Fibroblast of mammary gland (primary cell): ENCODE measurements around the gene PRRT4.
A peak's percentile ranks its signal among the peaks of the same experiment; 100 is the strongest.

Experiments
- DNase-seq: peaks from one replicate; pipeline ENCODE4 v3.0.0-alpha.2; 2010; ENCODE audit warnings: low read depth
- H3K4me3 ChIP-seq: 2 replicates; pipeline ENCODE4 v1.5.1; 2011; ENCODE audit warnings: low read depth, mild to moderate bottlenecking, low read length, moderate library complexity; ENCODE audit not compliant: control insufficient read depth
- TF ChIP-seq, protein P1 (sequence below): conservative IDR thresholded peaks from 2 replicates; pipeline ENCODE4 v1.5.1; 2011; ENCODE audit warnings: low read depth, low read length, inconsistent platforms; ENCODE audit not compliant: control insufficient read depth, insufficient read depth

Gene PRRT4

DNA sequence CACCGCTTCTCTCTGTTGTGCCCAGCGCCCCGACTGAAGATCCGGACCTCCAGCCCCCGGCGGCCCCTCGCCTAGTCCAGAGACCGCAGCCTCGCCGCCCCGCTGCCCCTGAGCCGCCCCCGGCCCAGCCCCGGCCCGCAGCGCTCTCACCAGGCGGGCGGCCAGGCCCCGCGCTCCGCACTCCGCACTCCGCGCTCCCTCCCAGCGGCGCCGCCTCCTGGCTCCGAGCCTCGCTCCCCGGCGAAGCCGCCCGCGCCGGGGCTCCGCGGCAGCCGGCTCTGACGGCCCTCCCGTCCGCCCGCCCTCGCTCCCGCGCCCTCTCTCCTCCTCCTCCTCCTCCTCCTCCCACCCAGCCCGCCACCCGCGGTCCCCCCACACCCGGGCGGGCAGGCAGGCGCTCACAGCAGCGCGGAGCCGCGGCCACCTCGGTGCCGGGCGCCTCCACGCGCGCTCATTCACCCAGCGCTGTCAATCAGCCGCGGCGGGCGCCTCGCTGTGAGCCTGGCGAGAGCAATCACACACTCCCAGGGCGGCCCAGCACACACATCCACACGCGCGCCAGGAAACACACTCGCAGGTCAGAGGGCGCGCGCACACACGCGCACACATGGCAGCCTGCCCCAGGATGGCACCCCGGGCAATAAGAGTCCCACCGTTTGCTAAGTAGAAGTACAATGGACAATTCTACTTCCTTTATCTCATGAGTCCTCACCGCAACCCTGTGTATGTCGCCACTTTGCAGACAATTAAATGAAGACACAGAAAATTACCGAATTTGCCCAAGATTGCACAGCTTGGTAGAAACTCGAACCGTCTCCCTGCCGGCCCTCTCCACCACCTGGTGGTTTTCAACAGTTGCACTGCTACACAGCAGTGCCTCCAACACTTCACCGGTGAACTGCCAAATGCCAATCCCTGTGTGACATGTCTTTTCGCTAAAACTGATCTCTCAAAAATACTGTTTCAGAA, at the start of gene PRRT4:
Gene PRRT4, minus strand, starts transcription at position 280 of the 969 bp plus-strand sequence.
- H3K4me3 ChIP-seq: peak within 1 kb of the TSS; percentile 33
- no peak for DNase-seq
- TF ChIP-seq, protein P1, sequence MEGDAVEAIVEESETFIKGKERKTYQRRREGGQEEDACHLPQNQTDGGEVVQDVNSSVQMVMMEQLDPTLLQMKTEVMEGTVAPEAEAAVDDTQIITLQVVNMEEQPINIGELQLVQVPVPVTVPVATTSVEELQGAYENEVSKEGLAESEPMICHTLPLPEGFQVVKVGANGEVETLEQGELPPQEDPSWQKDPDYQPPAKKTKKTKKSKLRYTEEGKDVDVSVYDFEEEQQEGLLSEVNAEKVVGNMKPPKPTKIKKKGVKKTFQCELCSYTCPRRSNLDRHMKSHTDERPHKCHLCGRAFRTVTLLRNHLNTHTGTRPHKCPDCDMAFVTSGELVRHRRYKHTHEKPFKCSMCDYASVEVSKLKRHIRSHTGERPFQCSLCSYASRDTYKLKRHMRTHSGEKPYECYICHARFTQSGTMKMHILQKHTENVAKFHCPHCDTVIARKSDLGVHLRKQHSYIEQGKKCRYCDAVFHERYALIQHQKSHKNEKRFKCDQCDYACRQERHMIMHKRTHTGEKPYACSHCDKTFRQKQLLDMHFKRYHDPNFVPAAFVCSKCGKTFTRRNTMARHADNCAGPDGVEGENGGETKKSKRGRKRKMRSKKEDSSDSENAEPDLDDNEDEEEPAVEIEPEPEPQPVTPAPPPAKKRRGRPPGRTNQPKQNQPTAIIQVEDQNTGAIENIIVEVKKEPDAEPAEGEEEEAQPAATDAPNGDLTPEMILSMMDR: no peak

DNA sequence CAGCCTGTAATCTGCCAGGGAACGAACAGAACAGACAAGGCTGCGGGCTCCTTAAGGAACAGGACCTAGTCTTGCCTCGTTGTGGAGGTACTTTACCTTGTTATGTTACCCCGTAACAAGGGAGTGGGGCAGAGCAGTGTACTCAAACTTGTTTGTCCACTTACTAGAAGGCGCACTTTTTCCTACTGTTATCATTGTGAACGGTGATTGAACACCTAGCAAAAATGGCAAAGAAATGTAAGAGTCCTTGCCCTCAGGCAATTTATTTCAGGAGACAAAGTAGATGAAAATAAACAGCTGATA, 48.9 kb upstream of the PRRT4 start:
- no peak for DNase-seq
- H3K4me3 ChIP-seq: peak overlapping the region; percentile 71
- TF ChIP-seq, protein P1: no peak

DNA sequence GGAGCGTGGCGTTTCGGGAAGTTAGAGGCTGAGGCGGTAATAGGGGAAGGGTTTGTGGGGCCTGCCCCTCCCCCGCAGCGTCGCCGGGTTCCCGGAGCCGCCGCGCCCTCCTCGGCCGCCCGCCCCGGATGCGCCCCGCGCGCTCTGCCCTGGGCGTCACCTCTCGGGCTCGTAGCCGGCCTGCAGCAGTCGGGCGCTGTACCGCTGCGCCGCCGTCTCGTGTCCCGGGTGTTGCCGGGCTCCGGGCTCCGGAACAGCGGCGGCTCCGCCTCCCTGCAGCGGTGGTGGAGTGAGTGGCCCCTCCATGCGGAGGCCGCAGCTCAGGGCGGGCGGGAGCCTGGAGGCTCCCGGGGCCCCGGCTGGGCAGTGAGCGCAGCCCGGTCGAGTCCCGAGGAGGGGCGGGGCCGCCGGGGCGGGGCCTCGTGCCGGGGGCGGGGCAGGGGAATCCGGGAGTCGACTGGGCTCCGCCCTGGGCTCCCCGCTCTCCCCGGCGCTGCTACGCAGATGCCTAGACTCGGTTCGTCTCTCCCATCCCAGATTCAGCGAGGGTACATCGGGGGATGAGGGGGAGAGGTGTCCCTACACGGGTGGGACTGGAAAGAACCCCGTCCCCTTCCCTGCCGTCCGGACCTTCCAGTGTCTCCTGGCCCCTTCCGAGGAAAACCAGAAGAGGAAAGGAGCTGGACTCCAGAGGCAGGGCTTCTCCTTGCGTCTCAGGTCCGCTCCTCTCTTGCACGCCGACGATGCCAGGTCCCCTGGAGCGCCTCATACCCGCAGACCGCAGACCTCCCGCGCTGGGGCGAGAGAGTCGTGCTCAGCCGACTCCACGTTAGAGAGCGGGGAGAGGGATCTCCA, 48.3 kb upstream of the PRRT4 start, which contains the start of gene IMPDH1:
Gene IMPDH1, minus strand, starts transcription at position 387 of the 855 bp plus-strand sequence. Its CDS starts 81 bp downstream, at position 306.
- peak within 1 kb of the TSS; percentile 71 for H3K4me3 ChIP-seq
- DNase-seq: peak; percentile 82
- TF ChIP-seq, protein P1: no peak

DNA sequence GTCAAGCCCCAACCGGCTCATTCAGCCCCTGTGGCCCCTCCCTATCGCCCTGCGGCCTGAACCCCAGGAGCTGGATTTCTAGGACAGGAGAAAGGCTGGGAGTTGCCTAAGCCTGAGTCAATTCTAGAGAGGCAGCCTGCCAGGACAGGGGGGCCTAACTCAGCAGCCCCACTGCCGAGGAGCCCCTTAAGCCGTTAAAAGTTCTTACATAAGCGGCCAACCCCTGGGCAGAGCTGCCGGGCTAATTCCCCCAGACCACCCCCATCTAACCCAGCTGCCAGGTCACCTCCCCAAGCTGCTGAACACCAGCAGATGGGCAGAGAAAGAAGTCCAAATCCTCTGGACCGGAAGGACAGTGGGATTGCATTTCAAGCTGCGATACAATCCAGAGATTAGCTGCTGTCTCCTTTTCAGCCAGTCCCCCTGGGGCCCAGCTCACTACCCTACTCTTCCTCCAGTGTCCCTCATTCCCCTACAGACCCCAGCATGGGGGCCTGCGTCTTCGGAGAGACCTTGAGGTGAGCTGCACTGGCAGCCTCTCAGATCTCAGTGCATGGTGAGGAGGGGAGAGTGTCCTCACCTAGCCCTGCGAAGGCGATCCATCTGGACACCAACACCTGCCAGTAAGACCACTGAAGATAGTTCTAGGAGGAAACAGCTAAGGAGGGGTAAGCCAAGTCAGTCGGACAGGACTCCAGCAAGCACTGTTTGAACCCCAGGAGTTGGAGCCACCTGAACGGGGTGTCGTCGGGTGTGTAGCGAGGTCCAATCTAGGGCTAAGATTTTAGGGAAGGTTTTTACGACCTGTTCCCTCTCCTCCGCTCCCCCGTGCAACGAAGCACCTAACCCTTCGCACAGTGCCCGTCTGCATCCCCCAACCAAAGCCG, 47.5 kb upstream of the PRRT4 start:
- TF ChIP-seq, protein P1: no peak
- peak; percentile 27 for DNase-seq
- peak overlapping the region; percentile 71 for H3K4me3 ChIP-seq

DNA sequence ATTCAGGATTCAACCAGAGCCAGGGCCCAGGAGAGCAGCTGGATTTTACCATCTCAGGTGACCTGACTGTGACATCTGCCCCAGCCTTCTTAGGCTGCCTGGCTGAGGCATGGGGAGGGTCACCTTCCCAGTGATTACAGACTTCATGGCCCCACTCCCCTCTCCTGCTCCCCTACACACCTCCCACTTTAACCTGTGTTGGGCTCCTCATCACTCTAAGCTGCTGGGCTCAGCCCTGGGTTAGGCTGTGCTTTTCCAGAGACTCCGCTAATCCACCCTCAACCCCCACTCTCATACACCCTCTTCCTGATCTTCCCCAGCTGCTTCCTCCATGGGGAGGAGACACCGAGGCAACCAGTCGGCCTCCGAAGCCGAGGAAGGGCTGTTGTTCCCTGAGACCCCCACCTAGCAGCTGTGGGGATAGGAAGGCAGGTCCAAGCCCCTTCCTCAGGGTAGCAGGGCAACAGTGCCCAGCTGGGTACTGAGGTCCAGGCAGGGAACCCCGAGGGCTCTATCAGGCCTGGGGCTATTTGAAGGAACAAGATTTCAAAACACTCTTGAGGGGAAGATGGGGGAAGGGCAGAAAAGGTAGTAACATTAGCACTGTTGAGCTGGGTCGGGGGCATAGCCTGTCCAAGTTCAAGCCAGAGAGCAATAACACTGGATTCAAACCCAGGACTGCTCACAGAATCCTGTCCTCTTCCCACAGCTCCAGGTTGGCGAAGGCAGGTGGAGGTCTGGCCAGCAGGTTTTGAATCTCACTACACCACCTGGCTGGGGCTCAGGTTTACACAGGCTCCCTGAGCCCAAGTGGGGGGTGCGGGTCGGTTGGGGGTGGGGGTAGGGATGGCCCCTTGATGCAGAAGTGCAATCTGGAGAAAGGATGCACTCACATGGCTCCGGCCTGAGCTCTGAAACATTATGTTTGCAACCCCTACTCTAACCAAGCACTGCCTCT, 46.5 kb upstream of the PRRT4 start:
- TF ChIP-seq, protein P1: no peak
- DNase-seq: no peak
- no peak overlapping the region for H3K4me3 ChIP-seq
